GM18951 (cell line): ENCODE results near the gene KANSL1.

ENCODE experiments used
- POLR2A ChIP-seq: IDR thresholded peaks from 4 replicates; pipeline ENCODE4 v1.6.1; 2011; ENCODE audit warnings: mild to moderate bottlenecking; ENCODE audit not compliant: insufficient read length, insufficient read depth; ENCODE audit errors: extremely low read depth
- in situ Hi-C: fragments of 300-500 bp; cut with MboI; formaldehyde crosslinking; loops from one replicate; pipeline ENCODE4 v1.12.0; 2022; ENCODE audit warnings: low sequenced_read_pairs, mixed read lengths, inconsistent platforms; ENCODE audit not compliant: unreplicated experiment

KANSL1 gene

DNA sequence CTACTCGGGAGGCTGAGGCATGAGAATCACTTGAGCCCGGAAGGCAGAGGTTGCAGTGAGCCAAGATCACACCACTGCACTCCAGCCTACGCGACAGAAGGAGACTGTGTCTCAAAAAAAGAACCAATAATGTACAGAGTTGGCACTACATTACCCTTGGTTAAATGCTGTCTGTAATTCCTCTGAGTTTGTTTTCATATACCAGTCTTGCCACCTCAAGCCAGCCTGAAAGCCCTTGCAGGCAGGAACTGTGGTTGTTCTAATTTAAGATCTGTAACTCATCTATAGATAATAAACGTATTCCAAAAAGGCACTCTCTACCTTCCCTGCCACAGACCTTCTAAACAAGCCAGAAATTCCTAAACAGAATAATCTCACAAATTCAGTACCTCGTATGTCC is 4.3 kb upstream of the KANSL1 start:
- no peak for TF ChIP-seq POLR2A
- in situ Hi-C loops, result no loop called here

DNA sequence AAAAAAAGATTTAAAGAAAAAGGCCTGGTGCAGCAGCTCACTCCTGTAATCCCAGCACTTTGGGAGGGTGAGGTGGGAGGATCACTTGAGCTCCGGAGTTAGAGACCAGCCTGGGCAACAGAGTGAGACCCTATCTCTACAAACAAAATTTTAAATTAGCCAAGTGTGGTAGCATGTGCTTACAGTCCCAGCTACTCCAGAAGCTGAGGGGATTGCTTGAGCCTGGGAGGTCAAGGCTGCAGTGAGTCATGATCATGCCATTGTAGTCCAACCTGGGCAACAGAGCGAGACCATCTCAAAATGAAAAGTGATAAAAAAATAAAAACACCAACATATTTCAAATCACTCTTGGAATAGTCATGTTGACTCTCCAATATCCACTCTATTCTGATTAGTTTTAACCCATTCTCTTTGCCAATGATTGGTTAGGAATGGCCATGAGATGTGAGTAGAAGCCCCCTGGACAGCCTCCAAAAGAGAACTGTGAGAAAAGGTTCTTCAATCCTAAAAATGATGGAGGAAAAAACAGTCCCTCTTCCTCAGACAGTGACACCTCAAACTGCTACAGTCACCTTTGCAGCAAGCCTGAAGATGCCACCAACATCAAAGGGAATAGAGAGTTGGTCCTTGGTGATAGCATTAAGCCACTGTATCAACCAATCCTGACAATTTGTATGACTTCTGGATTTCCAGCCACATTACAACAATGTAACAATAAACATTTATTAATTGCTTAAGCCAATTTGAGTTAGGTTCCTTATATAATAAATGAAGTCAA is 2.9 kb upstream of the KANSL1 start:
- no peak for TF ChIP-seq POLR2A
- in situ Hi-C loops, result no loop called here

- TF ChIP-seq POLR2A, result no peak
- in situ Hi-C loops, result no loop called here
Measured at GRCh38 chr17:46195217-46195855, 2.1 kb upstream of the KANSL1 start.

DNA sequence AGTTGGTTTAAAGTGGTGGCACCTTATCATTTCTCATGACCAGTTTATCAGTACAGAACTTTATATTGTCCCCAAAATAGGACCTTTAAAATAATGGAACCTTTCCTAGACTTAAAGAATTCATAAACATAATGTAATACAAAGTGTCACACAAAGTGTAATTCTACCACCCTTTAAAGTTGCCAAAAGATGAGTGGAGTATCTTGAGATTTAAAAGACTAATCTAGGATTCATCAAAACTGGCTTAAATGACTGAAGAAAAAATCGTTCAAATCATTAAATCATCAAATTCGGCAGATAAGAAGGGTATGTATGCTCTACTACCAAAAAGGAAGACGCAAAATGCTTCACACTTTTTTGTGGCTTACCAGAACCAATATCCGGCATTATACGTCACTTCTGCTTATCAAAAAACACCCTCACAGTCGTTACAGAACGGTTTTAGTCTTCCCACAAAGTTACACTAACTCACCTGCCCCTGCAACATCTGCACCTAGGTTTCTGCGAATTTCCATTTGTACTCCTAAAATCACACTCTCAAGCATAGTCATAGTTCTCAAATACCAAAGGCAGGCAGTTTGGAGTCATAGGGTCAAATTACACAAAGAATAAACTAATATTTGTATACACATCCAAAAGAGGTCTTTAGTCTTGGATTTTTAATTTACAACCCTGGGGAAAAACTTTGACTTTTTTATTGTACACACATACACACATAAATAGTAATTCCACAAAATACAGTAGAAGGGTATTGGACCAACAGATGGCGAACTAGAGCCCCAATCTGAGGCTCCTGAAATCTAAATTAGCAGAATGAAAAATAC is 1.4 kb upstream of the KANSL1 start:
- in situ Hi-C loops, result no loop called here
- no peak for TF ChIP-seq POLR2A

GRCh38 chr17:46193626-46194392 is 580 bp upstream of the KANSL1 start:
- in situ Hi-C loops, result no loop called here
- peak; percentile 67 for TF ChIP-seq POLR2A

GRCh38 chr17:46192439-46193150 is 634 bp downstream of the KANSL1 start:
- in situ Hi-C loops, result no loop called here
- TF ChIP-seq POLR2A, result peak; percentile 56

DNA sequence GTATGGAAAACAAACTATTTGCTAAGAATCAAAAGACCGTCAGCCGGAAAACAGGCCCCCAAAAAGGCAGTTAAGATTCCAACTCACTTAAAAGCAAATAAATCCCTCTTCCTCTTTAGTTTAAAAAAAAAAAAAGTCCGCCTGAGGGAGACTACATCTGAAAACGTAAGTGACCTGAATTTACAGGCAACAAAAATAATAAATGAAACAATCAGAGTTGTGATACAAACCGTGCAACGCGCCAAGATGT is 1.1 kb downstream of the KANSL1 start:
- in situ Hi-C loops, result no loop called here
- TF ChIP-seq POLR2A, result no peak

DNA sequence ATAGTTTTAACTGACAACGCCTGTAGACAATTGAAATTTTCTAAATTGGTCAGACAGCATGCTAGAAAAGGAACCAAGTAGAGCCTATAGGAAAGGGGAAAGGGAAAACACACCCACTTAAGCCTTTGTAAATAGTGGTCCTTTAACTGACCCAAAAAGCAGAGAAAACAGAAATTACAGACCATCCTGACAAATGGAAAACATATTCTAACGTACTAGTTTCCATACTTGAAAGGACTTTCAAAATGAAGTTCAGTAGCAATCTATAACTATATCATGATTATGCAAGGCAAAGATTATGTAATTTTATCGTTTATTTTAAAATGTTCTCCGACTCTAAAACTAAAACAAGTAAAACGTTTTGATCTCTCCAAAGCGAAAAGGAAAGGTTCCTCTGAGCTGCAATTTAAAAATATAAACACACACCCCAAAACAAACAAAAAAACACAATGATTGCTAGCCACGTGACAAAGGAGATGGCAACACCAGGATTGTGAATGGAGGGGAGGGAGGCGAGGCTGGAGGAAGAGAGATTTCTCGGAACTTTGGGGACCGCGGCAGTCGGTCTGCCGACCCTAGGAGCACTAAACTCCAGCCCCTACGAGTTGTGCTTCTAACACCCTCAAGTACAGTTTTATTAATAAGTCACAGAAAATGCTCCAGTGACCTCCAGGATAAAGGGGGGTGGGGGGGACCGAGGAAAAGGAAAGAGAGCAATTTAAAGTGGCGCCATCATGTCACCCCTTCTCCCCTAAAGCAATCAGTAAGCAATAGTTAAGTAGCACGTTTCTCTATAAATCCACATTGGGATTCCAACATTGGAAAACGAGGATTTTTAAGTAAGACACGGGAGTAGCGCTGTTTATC is 1.7 kb downstream of the KANSL1 start:
- no peak for TF ChIP-seq POLR2A
- in situ Hi-C loops, result no loop called here

- in situ Hi-C loops, result no loop called here
- TF ChIP-seq POLR2A, result no peak
Measured at GRCh38 chr17:46190763-46191162, 2.5 kb downstream of the KANSL1 start.

GRCh38 chr17:46186827-46187235 is 6.4 kb downstream of the KANSL1 start:
- in situ Hi-C loops, result loop anchor here (10.0 kb wide), 1 partner anchor 152 kb away; no protein-coding TSS in a partner anchor

DNA sequence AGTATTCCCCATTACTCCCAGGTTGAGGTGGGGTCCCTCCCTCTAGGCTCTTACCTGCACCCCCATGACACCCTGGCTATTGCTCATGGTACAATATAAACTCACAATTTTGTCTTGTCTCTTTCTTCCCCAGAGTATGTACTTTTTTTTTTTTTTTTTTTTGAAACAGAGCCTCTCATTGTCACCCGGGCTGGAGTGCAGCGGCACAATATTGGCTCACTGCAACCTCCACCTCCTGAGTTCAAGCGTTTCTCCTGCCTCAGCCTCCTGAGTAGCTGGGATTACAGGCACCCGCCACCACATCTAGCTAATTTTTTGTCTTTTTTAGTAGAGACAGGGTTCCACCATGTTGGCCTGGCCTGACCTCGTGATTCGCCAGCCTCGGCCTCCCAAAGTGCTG is 8.5 kb downstream of the KANSL1 start:
- in situ Hi-C loops, result loop anchor here (10.0 kb wide), 1 partner anchor 150 kb away; no protein-coding TSS in a partner anchor
- TF ChIP-seq POLR2A, result no peak

DNA sequence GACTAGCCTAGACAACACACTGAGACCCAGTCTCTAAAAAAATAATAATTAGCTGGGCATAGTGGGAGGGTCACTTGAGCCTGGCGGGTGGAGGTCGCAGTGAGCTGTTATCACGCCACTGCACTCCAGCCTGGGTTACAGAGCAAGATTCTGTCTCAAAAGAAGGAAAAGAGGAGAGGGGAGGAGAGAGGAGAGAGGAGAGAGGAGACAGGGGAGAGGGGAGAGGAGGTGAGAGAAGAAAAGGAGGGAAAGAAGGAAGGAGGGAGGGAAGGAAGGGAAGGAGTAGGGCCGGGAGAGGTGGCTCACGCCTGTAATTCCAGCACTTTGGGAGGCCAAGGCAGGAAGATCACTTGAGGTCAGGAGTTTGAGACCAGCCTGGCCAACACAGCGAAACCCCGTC is 9.8 kb downstream of the KANSL1 start:
- in situ Hi-C loops, result loop anchor here (10.0 kb wide), 1 partner anchor 149 kb away; no protein-coding TSS in a partner anchor
